Posterior cingulate gyrus (tissue), 11 donors: ENCODE measurements around the gene IGSF21.

ENCODE experiments used
- DNase-seq, 10 donors: peaks; one replicate each; pipeline versions ENCODE4 v3.0.0 to v3.0.0-alpha.2; 2020 to 2021; ENCODE audit warnings: mixed read lengths in 3 of 10
- intact Hi-C: fragments of 100-400 bp; cut with DNase I; formaldehyde crosslinking; loops from one replicate; pipeline ENCODE4 v1.15.1; 2023

IGSF21 gene

GRCh38 chr1:18166341-18166740 is 58.7 kb downstream of the IGSF21 start:
- DNase-seq = peak in 1 of 10 donors; percentile 59
- intact Hi-C loops = no loop called here

- intact Hi-C loops = no loop called here
- no peak for DNase-seq
These were observed 59.3 kb downstream of the IGSF21 start for GRCh38 chr1:18166929-18167328.

GRCh38 chr1:18170444-18170843 is 62.8 kb downstream of the IGSF21 start:
- no peak for DNase-seq
- intact Hi-C loops = no loop called here

- intact Hi-C loops = no loop called here
- peak in 2 of 10 donors; percentile 39 to 41 for DNase-seq
These were observed 66.4 kb downstream of the IGSF21 start for GRCh38 chr1:18174037-18174436.

- intact Hi-C loops = no loop called here
These were observed 67.5 kb downstream of the IGSF21 start for GRCh38 chr1:18175051-18175450.

GRCh38 chr1:18175530-18176377 is 68.2 kb downstream of the IGSF21 start:
- DNase-seq = peak in 1 of 10 donors; percentile 33
- intact Hi-C loops = no loop called here

More at GRCh38 chr1:18175051-18175450, 67.5 kb downstream of the IGSF21 start:
- no peak for DNase-seq

GRCh38 chr1:18176619-18177018 is 69.0 kb downstream of the IGSF21 start:
- intact Hi-C loops = no loop called here
- DNase-seq = no peak

- intact Hi-C loops = no loop called here
- DNase-seq = no peak
These were observed 70.5 kb downstream of the IGSF21 start for GRCh38 chr1:18178111-18178510.

GRCh38 chr1:18179009-18179408 is 71.4 kb downstream of the IGSF21 start:
- intact Hi-C loops = no loop called here
- peak in 1 of 10 donors; percentile 50 for DNase-seq

GRCh38 chr1:18182398-18183160 is 75.0 kb downstream of the IGSF21 start:
- intact Hi-C loops = no loop called here
- DNase-seq = peak in 1 of 10 donors; percentile 85

GRCh38 chr1:18183533-18183932 is 75.9 kb downstream of the IGSF21 start:
- DNase-seq = no peak
- intact Hi-C loops = no loop called here

GRCh38 chr1:18187054-18187453 is 79.5 kb downstream of the IGSF21 start:
- DNase-seq = no peak
- intact Hi-C loops = no loop called here

- no peak for DNase-seq
- intact Hi-C loops = no loop called here
These were observed 81.4 kb downstream of the IGSF21 start for GRCh38 chr1:18188820-18189517.

GRCh38 chr1:18190598-18190997 is 83.0 kb downstream of the IGSF21 start:
- DNase-seq = no peak
- intact Hi-C loops = no loop called here

GRCh38 chr1:18191037-18191436 is 83.4 kb downstream of the IGSF21 start:
- intact Hi-C loops = no loop called here

GRCh38 chr1:18191481-18192155 is 84.0 kb downstream of the IGSF21 start:
- DNase-seq = no peak

More at GRCh38 chr1:18191037-18191436, 83.4 kb downstream of the IGSF21 start:
- no peak for DNase-seq

GRCh38 chr1:18192182-18192581 is 84.6 kb downstream of the IGSF21 start:
- intact Hi-C loops = no loop called here

More at GRCh38 chr1:18191481-18192155, 84.0 kb downstream of the IGSF21 start:
- intact Hi-C loops = no loop called here

GRCh38 chr1:18192974-18193373 is 85.4 kb downstream of the IGSF21 start:
- DNase-seq = no peak
- intact Hi-C loops = no loop called here

More at GRCh38 chr1:18192182-18192581, 84.6 kb downstream of the IGSF21 start:
- DNase-seq = no peak

GRCh38 chr1:18197299-18197698 is 89.7 kb downstream of the IGSF21 start:
- intact Hi-C loops = no loop called here
- no peak for DNase-seq

GRCh38 chr1:18198260-18198659 is 90.7 kb downstream of the IGSF21 start:
- intact Hi-C loops = no loop called here
- DNase-seq = peak in 6 of 10 donors; percentile 25 to 89 (median 70)
